Activated T-helper 1 cell treated with anti-CD3 and anti-CD28 coated beads, Interleukin-2, amount 50 U/mL, for 16 hours (primary cell): ENCODE results near the gene SAPCD1.
"Not testable (repeated sequence)": the region's sequence is repeated elsewhere in the genome, so short reads cannot be mapped to it uniquely, and the experiment has no call there.

ENCODE experiments used
- DNase-seq, 2 donors: peaks; one replicate each; pipeline ENCODE4 v3.0.0-alpha.2; 2020; ENCODE audit warnings: low read depth in 1 of 2, low spot score in 1 of 2

SAPCD1 gene

GRCh38 chr6:31776989-31777666 lies 14.7 kb downstream of the SAPCD1 start, which contains the start of gene VWA7:
Gene VWA7 (minus strand): TSS chr6:31777328. CDS start chr6:31776779, 549 bp downstream.
- peak; percentile 25 to 61 for DNase-seq

GRCh38 chr6:31777667-31778050 lies 15.2 kb downstream of the SAPCD1 start:
- no peak for DNase-seq

- no peak for DNase-seq
These were observed 15.7 kb downstream of the SAPCD1 start for GRCh38 chr6:31778193-31778592.

GRCh38 chr6:31778999-31779885 lies 16.8 kb downstream of the SAPCD1 start:
- DNase-seq, result no peak

GRCh38 chr6:31779908-31780307 lies 17.5 kb downstream of the SAPCD1 start:
- DNase-seq, result no peak

GRCh38 chr6:31780507-31781243 lies 18.2 kb downstream of the SAPCD1 start:
- DNase-seq, result no peak

- no peak for DNase-seq
These were observed 19.0 kb downstream of the SAPCD1 start for GRCh38 chr6:31781244-31782125.

- DNase-seq, result no peak
These were observed 19.8 kb downstream of the SAPCD1 start for GRCh38 chr6:31782126-31782855.

- DNase-seq, result no peak
These were observed 21.9 kb downstream of the SAPCD1 start for GRCh38 chr6:31784098-31784925.

GRCh38 chr6:31785475-31785874 lies 23.0 kb downstream of the SAPCD1 start:
- DNase-seq, result no peak

GRCh38 chr6:31791324-31792089 lies 29.1 kb downstream of the SAPCD1 start:
- no peak for DNase-seq

GRCh38 chr6:31792090-31792374 lies 29.6 kb downstream of the SAPCD1 start:
- DNase-seq, result no peak

GRCh38 chr6:31792761-31793171 lies 30.3 kb downstream of the SAPCD1 start:
- DNase-seq, result no peak

GRCh38 chr6:31793927-31794245 lies 31.4 kb downstream of the SAPCD1 start:
- DNase-seq, result not testable (repeated sequence)

GRCh38 chr6:31794294-31794865 lies 31.9 kb downstream of the SAPCD1 start:
- DNase-seq, result no peak

- no peak for DNase-seq
These were observed 32.6 kb downstream of the SAPCD1 start for GRCh38 chr6:31794866-31795615.

- peak; percentile 64 to 76 for DNase-seq
These were observed 33.3 kb downstream of the SAPCD1 start, which contains the start of gene VARS1 for GRCh38 chr6:31795616-31796298. Gene VARS1 (minus strand): TSS chr6:31795752. CDS start chr6:31795217, 535 bp downstream.
